ENCODE data around the gene RCN1.

RCN1 gene

DNA sequence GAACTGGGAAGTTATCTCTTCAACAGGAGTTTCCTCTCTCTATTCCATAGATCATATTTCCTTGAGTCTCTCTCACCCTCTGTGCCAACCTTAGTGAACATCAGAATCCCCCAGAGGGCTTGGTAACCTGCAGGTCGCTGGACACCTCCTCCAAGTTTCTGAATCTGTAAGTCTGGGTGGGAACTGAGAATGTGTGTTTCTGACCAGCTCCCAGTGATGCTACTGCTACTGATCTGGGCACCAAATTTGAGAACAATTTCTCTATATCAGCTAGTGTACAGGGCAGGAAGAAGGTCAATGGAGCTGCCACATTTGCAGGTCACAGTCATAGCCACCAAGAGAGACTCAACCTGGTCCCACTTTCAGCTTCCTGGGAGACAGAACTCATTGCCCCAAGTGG, 62.9 kb downstream of the RCN1 start:
- DNase-seq (ENCODE audit: low spot score) = no peak

- no peak for DNase-seq (ENCODE audit: low spot score)
These were observed 63.4 kb downstream of the RCN1 start for GRCh38 chr11:32154275-32154674.

Data from pons (tissue), 1 donor.